ENCODE measurements around the gene ALDH9A1. TPM values are rescaled to one million over a fixed set of nuclear protein-coding genes. Genes with fewer than 3 reads are reported as not detected.
"Not testable (repeated sequence)": the region's sequence is repeated elsewhere in the genome, so short reads cannot be mapped to it uniquely, and the experiment has no call there.

The ALDH9A1 gene
- total and polyA plus RNA-seq, 2 of the 4 experiments (the other 2 are of a cell fraction) = 43.5 to 43.7 TPM

GRCh38 chr1:165747632-165748447 lies 49.5 kb upstream of the ALDH9A1 start:
- H2BK120ac ChIP-seq (ENCODE audit: low read depth, low read length) = no peak overlapping the region
- H3K4me2 ChIP-seq (ENCODE audit: low read depth, low read length) = no peak overlapping the region
- H3K4me1 ChIP-seq (ENCODE audit: control insufficient read depth, insufficient read depth, low read length) = no peaks in the 10 kb centered on the region
- no peak overlapping the region for H4K5ac ChIP-seq (ENCODE audit: low read depth, low read length)
- H4K20me1 ChIP-seq (ENCODE audit: insufficient read depth, low read length) = no peaks in the 10 kb centered on the region
- dilution Hi-C loops (cut with HindIII; ENCODE audit: low sequenced_read_pairs, unreplicated experiment) (no loop called here), intact Hi-C loops (cut with micrococcal nuclease) (no loop called here), in situ Hi-C loops (cut with MboI; ENCODE audit: low sequenced_read_pairs) (no loop called here)
- H3K36me3 ChIP-seq (ENCODE audit: control insufficient read depth, insufficient read depth, low read length) = peaks cover 15% of the 10 kb centered on the region
- no peak overlapping the region for H2BK5ac ChIP-seq (ENCODE audit: low read depth, low read length, poor library complexity, severe bottlenecking)
- no peaks in the 10 kb centered on the region for H3K9me3 ChIP-seq (ENCODE audit: control insufficient read depth, insufficient read depth, low read length)
- no peak overlapping the region for H2AK5ac ChIP-seq (ENCODE audit: low read depth, low read length)
- no peak overlapping the region for H2AFZ ChIP-seq (replicated peaks; ENCODE audit: low read length, poor library complexity)
- POLR2A ChIA-PET (ENCODE audit: unreplicated experiment) = no interaction called here
- no peaks in the 10 kb centered on the region for H3K27me3 ChIP-seq (ENCODE audit: control insufficient read depth, insufficient read depth, low read length)
- no TSS peak for BruUV-seq (replicated peaks)
- no peak overlapping the region for H3K14ac ChIP-seq (replicated peaks; ENCODE audit: low read depth, low read length)
- no peak overlapping the region for H3K18ac ChIP-seq (ENCODE audit: low read depth, low read length)
- ATAC-seq (ENCODE audit: low read depth) (no peak), DNase-seq (no peak)
- TF ChIP-seq CTCF (conservative IDR thresholded peaks at IDR 0.05; ENCODE audit: low read depth, low read length) = no peak
- H3K27ac ChIP-seq (ENCODE audit: insufficient read depth, low read length) = no peak overlapping the region
- no peak overlapping the region for H2BK15ac ChIP-seq (ENCODE audit: low read depth, low read length)
- no peaks in the 10 kb centered on the region; a peak in 1 of 4 replicates for H3K79me1 ChIP-seq (ENCODE audit: low read depth in 1 of 2, low read length in 2 of 2)
- no peak overlapping the region for H4K91ac ChIP-seq (ENCODE audit: insufficient read depth, low read depth, low read length)
- no peak overlapping the region for H3K4ac ChIP-seq (ENCODE audit: low read depth, low read length)
- no peak overlapping the region for H4K8ac ChIP-seq (ENCODE audit: low read depth in 2 of 2, low read length in 2 of 2)
- no peak overlapping the region for H3K56ac ChIP-seq (ENCODE audit: extremely low read depth, insufficient read depth, low read length)
- no peak overlapping the region for H3K9ac ChIP-seq (ENCODE audit: low read depth, low read length)
- no peak overlapping the region for H2BK20ac ChIP-seq (ENCODE audit: low read depth, low read length)
- 86% methylated on average over 1 of the region's 9 CpGs; no CpG with 5 or more reads in 1 of the 2 experiments for WGBS, 2 experiments (ENCODE audit: extremely low coverage in 2 of 2, insufficient read length in 1 of 2)
- H3K9me1 ChIP-seq (ENCODE audit: insufficient read depth, low read length) = no peaks in the 10 kb centered on the region
- H3K23ac ChIP-seq (ENCODE audit: low read depth, low read length) = no peak overlapping the region
- H3K4me3 ChIP-seq (ENCODE audit: insufficient read depth, low read depth, low read length) = no peak overlapping the region
- CTCF ChIA-PET = no interaction called here
- H2AK9ac ChIP-seq (replicated peaks; ENCODE audit: low read depth, low read length, poor library complexity) = no peak overlapping the region

GRCh38 chr1:165744913-165745312 lies 46.6 kb upstream of the ALDH9A1 start:
- DNase-seq; H3K27me3 ChIP-seq (ENCODE audit: control insufficient read depth, insufficient read depth, low read length); ATAC-seq (ENCODE audit: low read depth); H3K23ac ChIP-seq (ENCODE audit: low read depth, low read length); in situ Hi-C loops (cut with MboI; ENCODE audit: low sequenced_read_pairs); dilution Hi-C loops (cut with HindIII; ENCODE audit: low sequenced_read_pairs, unreplicated experiment); H2AK5ac ChIP-seq (ENCODE audit: low read depth, low read length); H4K5ac ChIP-seq (ENCODE audit: low read depth, low read length); H2BK120ac ChIP-seq (ENCODE audit: low read depth, low read length); H3K27ac ChIP-seq (ENCODE audit: insufficient read depth, low read length); H3K56ac ChIP-seq (ENCODE audit: extremely low read depth, insufficient read depth, low read length); H4K91ac ChIP-seq (ENCODE audit: insufficient read depth, low read depth, low read length); H3K4me1 ChIP-seq (ENCODE audit: control insufficient read depth, insufficient read depth, low read length); H3K9me3 ChIP-seq (ENCODE audit: control insufficient read depth, insufficient read depth, low read length); H4K8ac ChIP-seq (ENCODE audit: low read depth in 2 of 2, low read length in 2 of 2); H4K20me1 ChIP-seq (ENCODE audit: insufficient read depth, low read length); POLR2A ChIA-PET (ENCODE audit: unreplicated experiment); H3K79me1 ChIP-seq (ENCODE audit: low read depth in 1 of 2, low read length in 2 of 2); H2AK9ac ChIP-seq (replicated peaks; ENCODE audit: low read depth, low read length, poor library complexity); H2BK5ac ChIP-seq (ENCODE audit: low read depth, low read length, poor library complexity, severe bottlenecking); H2AFZ ChIP-seq (replicated peaks; ENCODE audit: low read length, poor library complexity); H3K9me1 ChIP-seq (ENCODE audit: insufficient read depth, low read length); H2BK20ac ChIP-seq (ENCODE audit: low read depth, low read length); H3K9ac ChIP-seq (ENCODE audit: low read depth, low read length); BruUV-seq (replicated peaks); H3K18ac ChIP-seq (ENCODE audit: low read depth, low read length); H2BK15ac ChIP-seq (ENCODE audit: low read depth, low read length); H3K4me2 ChIP-seq (ENCODE audit: low read depth, low read length); H3K14ac ChIP-seq (replicated peaks; ENCODE audit: low read depth, low read length); H3K4ac ChIP-seq (ENCODE audit: low read depth, low read length); intact Hi-C loops (cut with micrococcal nuclease); H3K4me3 ChIP-seq (ENCODE audit: insufficient read depth, low read depth, low read length): not testable (repeated sequence)
- WGBS, 2 experiments (ENCODE audit: extremely low coverage in 2 of 2, insufficient read length in 1 of 2) = no CpG with 5 or more reads among the region's 1 CpG
- peaks cover 24% of the 10 kb centered on the region for H3K36me3 ChIP-seq (ENCODE audit: control insufficient read depth, insufficient read depth, low read length)
- CTCF ChIA-PET = interaction anchor here (0.7 kb wide), 1 partner anchor 26 kb away, joined by 7 read pairs; no protein-coding TSS in a partner anchor
